Hematopoietic multipotent progenitor cell treated with erythropoietin and hydrocortisone succinate and interleukin-3 and kit ligand, for 17 days (in vitro differentiated cells): Measurements from ENCODE around the gene PANX1.
A peak's percentile ranks its signal among the peaks of the same experiment; 100 is the strongest.

ENCODE experiments used
- DNase-seq: peaks from one replicate; pipeline ENCODE4 v3.0.0-alpha.2; 2015; ENCODE audit warnings: low spot score

PANX1 gene

GRCh38 chr11:94129512-94130297 is 1.1 kb downstream of the PANX1 start:
- DNase-seq = peak; percentile 15

- DNase-seq = no peak
These were observed 1.8 kb downstream of the PANX1 start for GRCh38 chr11:94130298-94131046.

DNA sequence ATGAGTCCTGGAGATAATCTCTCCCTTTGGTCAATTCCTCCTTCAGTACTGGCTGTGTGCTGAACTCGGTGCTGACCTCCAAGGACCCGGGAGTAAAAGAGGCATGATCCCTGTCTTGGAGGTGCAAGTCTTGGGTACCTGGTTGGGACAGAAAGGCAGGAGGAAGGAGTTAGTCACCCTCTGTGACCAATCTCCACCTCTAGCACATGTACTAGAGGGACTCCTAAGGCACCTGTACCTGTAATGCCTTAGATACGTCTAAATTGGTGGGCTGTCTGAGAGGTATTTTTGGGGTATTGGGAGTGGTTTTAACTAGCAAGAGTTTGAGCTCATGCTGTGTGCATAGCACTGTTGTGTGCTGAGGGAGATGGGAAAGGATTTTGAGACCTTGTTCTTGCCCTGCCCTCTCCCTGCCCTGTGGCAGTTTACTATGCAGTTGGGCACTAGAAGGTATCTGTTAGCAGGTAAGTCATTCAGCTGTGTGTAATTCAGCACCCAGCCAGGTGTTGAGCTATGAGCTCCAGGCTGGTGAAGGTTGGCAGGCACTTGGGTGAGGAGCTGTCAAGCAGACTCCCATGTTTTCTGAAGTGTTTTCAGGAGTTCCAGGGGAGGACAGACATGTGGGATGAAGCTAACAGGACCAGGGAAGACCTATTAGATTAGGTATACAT is 2.5 kb downstream of the PANX1 start:
- DNase-seq = no peak

- no peak for DNase-seq
These were observed 3.1 kb downstream of the PANX1 start for GRCh38 chr11:94131718-94132115.

DNA sequence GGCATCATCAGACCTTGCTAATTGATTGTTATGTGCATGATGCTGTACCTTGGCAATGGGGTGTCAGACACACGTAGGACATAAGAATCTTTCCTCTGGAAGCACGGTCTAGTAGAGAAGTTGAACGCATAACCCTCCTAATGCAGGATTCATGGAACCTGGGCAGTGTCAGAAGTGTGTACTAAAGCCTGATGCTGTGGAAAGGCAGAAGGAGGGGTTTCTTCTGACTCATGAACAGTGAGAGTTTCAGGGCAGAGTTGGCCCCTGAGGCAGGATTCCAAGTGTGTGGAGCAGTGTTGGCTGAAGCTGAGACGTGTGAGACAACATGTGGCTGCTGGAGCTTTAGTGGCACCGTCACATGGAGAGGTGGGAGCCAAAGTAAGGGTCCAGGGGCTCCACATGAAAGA is 3.5 kb downstream of the PANX1 start:
- DNase-seq = no peak

- DNase-seq = no peak
These were observed 4.3 kb downstream of the PANX1 start for GRCh38 chr11:94132823-94133408.

- DNase-seq = no peak
These were observed 5.1 kb downstream of the PANX1 start for GRCh38 chr11:94133752-94134151.

DNA sequence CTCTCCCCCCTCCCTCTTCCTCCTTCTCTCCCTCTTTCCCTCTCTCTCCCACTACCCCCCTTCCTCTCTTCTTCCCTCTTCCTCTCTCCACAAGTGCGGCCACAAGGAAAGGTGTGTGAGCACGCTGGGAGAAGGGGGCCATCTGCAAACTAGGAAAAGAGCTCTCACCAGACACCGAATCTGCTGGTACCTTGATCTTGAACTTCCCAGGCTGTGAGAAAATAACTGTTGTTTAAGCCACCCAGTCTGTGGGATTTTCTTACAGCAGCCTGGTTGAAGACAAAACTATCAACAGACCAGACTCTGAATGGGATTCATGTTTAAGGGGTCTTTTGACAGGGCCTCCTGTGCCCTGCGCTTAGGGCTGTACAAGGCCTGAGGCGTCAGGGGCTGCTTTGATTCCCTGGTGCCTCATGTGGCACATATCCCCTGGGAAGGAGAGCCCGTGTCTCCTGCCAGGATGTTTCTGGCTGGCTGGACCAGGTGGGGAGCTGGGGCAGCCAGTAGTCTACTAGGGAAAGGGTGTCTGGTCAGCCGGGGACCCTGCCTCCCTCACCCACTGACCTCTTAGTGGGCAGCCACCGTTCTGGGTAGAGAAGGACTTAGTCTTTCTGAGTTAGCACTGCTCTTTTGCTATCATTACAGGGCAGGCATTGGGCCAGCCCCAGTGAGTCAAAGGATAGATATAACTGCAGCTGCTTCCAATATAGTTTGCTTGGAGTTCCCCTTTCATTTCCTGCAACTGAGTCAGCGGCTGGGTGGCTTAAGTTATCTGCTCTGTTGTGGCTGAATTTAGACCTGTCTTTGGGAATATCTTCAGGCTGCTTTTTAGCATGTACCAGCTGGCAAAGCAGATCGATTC is 6.2 kb downstream of the PANX1 start:
- peak; percentile 21 for DNase-seq

DNA sequence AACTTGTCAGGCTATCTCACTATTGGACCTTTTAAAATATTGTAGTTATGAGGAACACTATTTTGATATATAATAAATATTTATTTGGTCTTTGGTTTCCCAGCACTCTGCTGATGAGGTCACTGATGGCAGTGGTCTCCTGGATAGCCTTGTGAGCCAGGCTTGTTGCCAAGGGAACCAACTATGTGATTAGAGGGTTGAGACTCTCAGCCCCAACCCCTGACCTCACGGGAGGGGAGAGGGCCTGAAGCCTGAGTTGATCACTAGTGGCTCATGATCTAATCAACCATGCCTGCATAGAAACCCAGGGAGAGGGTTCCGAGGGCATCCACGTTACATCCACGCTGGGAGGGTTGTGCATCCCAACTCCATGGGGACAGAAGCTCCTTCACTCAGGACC is 10.8 kb downstream of the PANX1 start:
- DNase-seq = no peak

DNA sequence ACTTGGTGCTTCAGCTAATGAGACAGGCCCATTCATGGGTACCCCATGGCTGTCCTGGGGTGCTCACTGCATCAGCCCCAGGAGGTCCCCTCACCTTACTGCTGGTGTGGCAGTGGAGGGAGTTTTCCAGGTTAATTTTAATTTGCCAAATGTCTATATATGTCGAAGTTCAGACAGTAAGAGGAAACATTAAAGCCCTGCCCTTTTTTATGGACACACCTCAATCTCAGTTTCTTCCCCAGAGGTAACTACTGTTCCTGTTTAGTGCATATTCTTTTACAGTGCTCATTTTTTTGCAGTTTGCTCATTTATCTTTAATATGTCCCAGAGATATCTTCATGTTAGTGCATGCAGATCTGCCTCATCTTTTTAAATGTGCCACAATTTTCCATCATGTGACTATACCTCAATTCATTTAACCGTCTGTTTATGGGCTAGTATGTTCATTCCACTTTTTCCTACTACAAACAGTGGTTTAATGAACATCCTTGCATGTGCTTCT is 11.6 kb downstream of the PANX1 start:
- DNase-seq = no peak

- DNase-seq = no peak
These were observed 13.1 kb downstream of the PANX1 start for GRCh38 chr11:94141511-94142307.

DNA sequence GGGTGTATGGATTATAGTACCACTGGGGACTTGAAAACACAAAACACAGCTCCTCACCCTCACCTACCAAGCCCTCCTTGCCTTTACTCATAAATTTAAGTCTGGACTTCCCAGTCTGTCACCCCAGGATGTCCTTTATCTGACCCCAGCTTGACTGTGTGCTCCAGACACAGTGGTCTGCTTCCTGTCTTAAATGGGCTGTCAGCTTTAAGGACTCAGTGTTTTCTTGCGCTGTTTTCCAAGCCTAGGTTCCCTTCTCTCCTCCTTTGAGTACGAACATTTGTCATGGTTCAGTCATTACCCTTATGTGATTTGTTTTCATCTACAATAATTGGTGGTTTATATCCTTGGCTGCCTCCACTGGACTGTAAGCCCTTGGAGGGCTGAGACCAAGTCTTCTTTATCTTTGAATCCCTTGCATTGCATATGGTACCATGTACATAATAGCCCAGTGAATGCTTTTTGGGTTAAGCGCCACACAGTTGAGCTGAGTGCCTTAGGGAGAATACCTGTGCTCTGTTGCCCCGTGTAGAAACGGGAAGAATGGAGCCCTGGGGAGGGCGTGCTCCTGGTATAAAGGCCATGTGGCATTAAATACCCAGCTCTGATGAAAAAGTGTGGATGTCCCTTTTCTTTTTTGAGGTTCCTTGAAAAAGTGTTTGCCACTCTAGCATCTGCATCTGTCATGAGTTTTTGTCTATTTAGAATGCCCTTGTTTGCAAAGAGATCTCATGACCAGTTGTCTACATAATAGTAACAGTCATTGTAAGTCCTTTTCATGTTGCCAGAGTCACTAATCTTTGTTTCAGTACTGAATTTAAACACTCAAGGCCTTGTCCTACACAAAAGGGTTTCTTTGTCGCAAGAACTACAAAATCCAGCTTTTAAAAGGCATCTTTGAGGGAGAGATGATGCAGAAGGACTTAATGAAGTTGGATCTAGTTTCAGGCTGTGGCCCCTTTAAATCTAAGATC is 14.0 kb downstream of the PANX1 start:
- DNase-seq = no peak

DNA sequence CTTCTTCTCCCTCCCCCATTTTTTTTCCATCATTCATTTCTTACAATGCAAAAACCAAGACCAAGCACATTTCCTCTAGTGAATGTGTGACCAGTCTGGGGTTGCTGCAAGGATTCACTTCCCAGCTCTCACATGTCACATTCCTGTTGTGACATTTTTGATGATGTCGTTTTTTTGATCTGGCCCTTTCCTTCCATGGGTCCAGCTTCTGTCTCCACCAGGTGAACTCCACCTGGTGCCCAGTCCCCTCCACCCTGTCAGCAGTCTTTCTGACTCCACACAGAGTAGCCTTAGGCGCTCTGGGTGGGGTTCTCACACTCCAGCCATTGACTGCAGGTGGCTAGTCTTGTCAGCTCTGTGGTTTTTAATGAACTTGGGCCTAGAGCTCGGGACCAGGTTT is 15.6 kb downstream of the PANX1 start:
- no peak for DNase-seq

DNA sequence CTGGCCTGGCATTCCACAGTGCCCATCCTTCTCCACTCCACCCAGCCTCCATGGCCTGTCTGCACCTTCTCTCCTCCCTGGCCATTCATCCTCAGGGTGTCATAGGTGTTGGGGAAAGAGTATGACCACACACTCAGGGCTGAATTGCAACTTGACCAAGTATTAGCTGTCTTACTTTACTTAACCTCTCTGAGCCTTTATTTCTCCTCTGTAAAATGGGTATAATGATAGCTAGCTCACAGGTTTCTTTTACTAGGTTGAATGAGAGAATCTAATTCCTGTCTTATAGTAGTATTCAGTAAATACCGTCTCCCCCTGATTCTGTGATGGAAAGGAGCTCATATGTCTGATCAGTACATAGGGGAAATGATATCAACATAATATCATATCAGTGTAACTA is 16.0 kb downstream of the PANX1 start:
- DNase-seq = no peak

GRCh38 chr11:94145431-94145830 is 16.8 kb downstream of the PANX1 start:
- no peak for DNase-seq

DNA sequence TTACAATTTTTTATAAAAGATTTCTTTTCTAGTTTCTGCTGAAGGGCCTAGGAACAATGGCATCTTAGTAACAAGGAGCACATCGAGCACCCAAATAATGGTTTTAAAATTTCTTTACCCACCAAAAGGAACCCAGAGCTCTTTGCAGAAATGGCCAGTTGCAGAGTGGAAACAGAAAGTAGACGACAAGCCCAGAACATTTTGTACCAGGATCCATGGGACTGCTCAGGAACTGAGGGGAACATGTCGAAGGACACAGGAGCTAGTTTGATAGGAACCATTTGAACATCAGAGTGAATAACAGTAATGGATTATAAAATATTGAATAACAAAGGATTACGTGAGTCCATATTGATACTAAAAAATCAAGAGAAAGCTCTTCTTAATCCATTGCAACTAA is 17.3 kb downstream of the PANX1 start:
- DNase-seq = no peak

DNA sequence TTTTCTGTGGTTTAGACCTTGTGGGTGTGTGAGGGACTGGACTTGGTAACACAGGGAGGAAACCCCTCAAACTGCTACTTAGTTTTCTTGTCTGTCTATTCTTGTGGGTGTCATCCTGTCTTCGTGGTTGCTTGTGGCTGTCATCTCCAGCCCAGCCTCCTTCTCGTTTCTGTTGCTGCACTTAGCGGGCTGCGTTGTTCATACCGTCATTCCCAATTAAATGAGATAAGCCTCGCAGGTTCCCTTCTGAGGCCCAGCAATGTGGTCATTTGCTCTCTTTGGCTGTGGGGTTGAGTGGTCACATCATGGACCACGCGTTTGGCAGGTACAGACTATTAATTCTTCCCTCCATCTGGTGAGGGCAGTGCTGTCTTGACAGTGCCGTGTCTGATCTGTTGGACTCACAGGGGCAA is 18.8 kb downstream of the PANX1 start:
- DNase-seq = no peak

- DNase-seq = no peak
These were observed 19.5 kb downstream of the PANX1 start for GRCh38 chr11:94148189-94148588.

DNA sequence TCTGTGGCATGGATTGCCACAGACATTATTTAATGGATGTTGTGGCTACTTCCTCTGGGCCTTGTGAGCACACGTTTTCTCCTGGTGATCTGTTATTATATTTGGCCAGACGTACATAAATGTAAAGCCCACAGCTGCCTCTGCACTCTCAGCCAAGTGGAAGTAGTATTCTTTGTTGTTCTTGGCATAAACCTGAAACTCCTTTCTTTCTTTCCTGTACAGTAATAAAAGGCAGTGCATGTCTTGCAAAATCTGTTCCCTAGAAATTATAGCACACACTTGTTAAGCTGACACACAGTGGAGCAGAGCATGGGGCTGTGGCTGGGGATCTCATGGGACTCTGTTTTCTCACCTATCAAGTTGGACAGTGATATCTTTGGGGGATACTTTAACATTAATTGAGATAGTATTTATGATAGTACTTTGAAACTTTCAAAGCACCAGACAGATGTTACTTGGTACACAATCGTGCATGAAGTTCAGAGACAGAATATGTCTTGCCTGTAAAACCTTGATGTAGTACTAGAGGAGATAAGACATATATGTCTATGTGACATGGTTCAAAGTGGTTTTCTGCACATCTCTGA is 20.9 kb downstream of the PANX1 start:
- no peak for DNase-seq
